HG03095 (cell line): ENCODE measurements around the gene CERS4.
"Not testable (repeated sequence)": the region's sequence is repeated elsewhere in the genome, so short reads cannot be mapped to it uniquely, and the experiment has no call there.

Source experiments
- ATAC-seq: cut with Tn5 transposase; IDR thresholded peaks from one replicate; pipeline ENCODE4 v1.9.1; 2021; ENCODE audit warnings: moderate library complexity; ENCODE audit not compliant: unreplicated experiment

Gene CERS4

GRCh38 chr19:8240274-8241229, 31.4 kb downstream of the CERS4 start:
- no peak for ATAC-seq

- no peak for ATAC-seq
Observed at GRCh38 chr19:8241646-8242045, 32.5 kb downstream of the CERS4 start.

- no peak for ATAC-seq
Observed at GRCh38 chr19:8242211-8242821, 33.1 kb downstream of the CERS4 start.

- ATAC-seq = no peak
Observed at GRCh38 chr19:8243146-8243545, 34.0 kb downstream of the CERS4 start.

GRCh38 chr19:8244442-8244841, 35.3 kb downstream of the CERS4 start:
- ATAC-seq = no peak

GRCh38 chr19:8245869-8246835, 37.0 kb downstream of the CERS4 start:
- ATAC-seq = no peak

GRCh38 chr19:8247129-8247890, 38.1 kb downstream of the CERS4 start:
- not testable (repeated sequence) for ATAC-seq

- no peak for ATAC-seq
Observed at GRCh38 chr19:8248348-8249328, 39.5 kb downstream of the CERS4 start.

GRCh38 chr19:8250596-8250995, 41.4 kb downstream of the CERS4 start:
- no peak for ATAC-seq

GRCh38 chr19:8251025-8251472, 41.9 kb downstream of the CERS4 start:
- ATAC-seq = no peak

GRCh38 chr19:8252922-8253589, 43.9 kb downstream of the CERS4 start:
- ATAC-seq = no peak

- ATAC-seq = no peak
Observed at GRCh38 chr19:8253678-8254077, 44.5 kb downstream of the CERS4 start.

- ATAC-seq = no peak
Observed at GRCh38 chr19:8254286-8255001, 45.3 kb downstream of the CERS4 start.

GRCh38 chr19:8255426-8256125, 46.4 kb downstream of the CERS4 start:
- no peak for ATAC-seq

- ATAC-seq = no peak
Observed at GRCh38 chr19:8256276-8257051, 47.3 kb downstream of the CERS4 start.

- ATAC-seq = no peak
Observed at GRCh38 chr19:8257052-8257443, 47.9 kb downstream of the CERS4 start.
